SIG-M5 (cell line): Measurements from ENCODE around the gene ELAVL2.

ENCODE experiments used
- DNase-seq: peaks from one replicate; lab custom pipeline; 2025; lab: John Stamatoyannopoulos, UW

The ELAVL2 gene

GRCh38 chr9:23721466-23721865 is 104.6 kb downstream of the ELAVL2 start:
- DNase-seq, result no peak

- DNase-seq, result no peak
Observed at GRCh38 chr9:23717505-23717904, 108.5 kb downstream of the ELAVL2 start.

GRCh38 chr9:23707249-23707648 is 118.8 kb downstream of the ELAVL2 start:
- no peak for DNase-seq

- DNase-seq, result no peak
Observed at GRCh38 chr9:23702311-23702922, 123.6 kb downstream of the ELAVL2 start.

GRCh38 chr9:23701291-23701690 is 124.7 kb downstream of the ELAVL2 start:
- no peak for DNase-seq

GRCh38 chr9:23700359-23700758 is 125.7 kb downstream of the ELAVL2 start:
- no peak for DNase-seq

- DNase-seq, result no peak
Observed at GRCh38 chr9:23698161-23698560, 127.9 kb downstream of the ELAVL2 start.

GRCh38 chr9:23695572-23695971 is 130.5 kb downstream of the ELAVL2 start:
- DNase-seq, result no peak

- DNase-seq, result no peak
Observed at GRCh38 chr9:23693374-23693773, 132.7 kb downstream of the ELAVL2 start.

GRCh38 chr9:23686896-23687295 is 139.1 kb downstream of the ELAVL2 start:
- DNase-seq, result no peak

GRCh38 chr9:23686257-23686656 is 139.8 kb downstream of the ELAVL2 start:
- no peak for DNase-seq

- no peak for DNase-seq
Observed at GRCh38 chr9:23683611-23684061, 142.4 kb downstream of the ELAVL2 start.

GRCh38 chr9:23682891-23683431 is 143.1 kb downstream of the ELAVL2 start:
- no peak for DNase-seq

- DNase-seq, result no peak
Observed at GRCh38 chr9:23682352-23682751, 143.7 kb downstream of the ELAVL2 start.

GRCh38 chr9:23677446-23677845 is 148.6 kb downstream of the ELAVL2 start:
- no peak for DNase-seq

- DNase-seq, result no peak
Observed at GRCh38 chr9:23674016-23674585, 151.9 kb downstream of the ELAVL2 start.

- no peak for DNase-seq
Observed at GRCh38 chr9:23672151-23672550, 153.9 kb downstream of the ELAVL2 start.

GRCh38 chr9:23669776-23670175 is 156.3 kb downstream of the ELAVL2 start:
- DNase-seq, result no peak

- DNase-seq, result no peak
Observed at GRCh38 chr9:23665635-23666034, 160.4 kb downstream of the ELAVL2 start.

- DNase-seq, result no peak
Observed at GRCh38 chr9:23665051-23665450, 161.0 kb downstream of the ELAVL2 start.

GRCh38 chr9:23663946-23664345 is 162.1 kb downstream of the ELAVL2 start:
- DNase-seq, result no peak

GRCh38 chr9:23663536-23663935 is 162.5 kb downstream of the ELAVL2 start:
- no peak for DNase-seq

- no peak for DNase-seq
Observed at GRCh38 chr9:23663125-23663524, 162.9 kb downstream of the ELAVL2 start.

GRCh38 chr9:23662320-23662719 is 163.7 kb downstream of the ELAVL2 start:
- DNase-seq, result no peak
